ENCODE data around the gene ZRANB1. TPM values are rescaled to one million over a fixed set of nuclear protein-coding genes. Genes with fewer than 3 reads are reported as not detected.

Gene ZRANB1
- total and polyA plus RNA-seq, 2 of the 13 experiments (the other 11 are each of a cell fraction or from before 2014, with no cell fraction given): 10.3 to 19.6 TPM

DNA sequence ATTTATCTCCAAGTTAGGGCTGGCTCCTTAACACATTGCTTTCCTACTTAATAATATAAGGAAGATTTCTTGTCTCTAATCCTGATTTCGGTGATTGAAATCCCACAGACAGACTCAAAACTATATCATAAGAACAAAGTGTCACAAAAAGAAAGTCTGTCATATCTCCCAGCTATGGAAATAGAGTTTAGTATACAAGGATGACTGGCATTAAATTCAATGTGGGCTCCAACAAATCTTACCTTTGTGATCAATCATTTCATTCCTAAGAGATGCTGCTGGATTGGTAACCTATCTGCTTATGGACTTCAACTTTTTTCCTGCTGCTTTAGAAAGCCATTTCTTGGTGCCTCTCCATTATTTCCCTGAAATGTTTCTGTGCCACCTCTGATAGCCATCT is 39.5 kb upstream of the ZRANB1 start:
- intact Hi-C loops (cut with micrococcal nuclease; ENCODE audit: unreplicated experiment) (no loop called here), in situ Hi-C loops (cut with HindIII; ENCODE audit: extremely low pct_ligation_motif_present, low pct_unique_long_range_greater_than_20kb) (no loop called here)
- no TSS peak for BruUV-seq (replicated peaks)
- Histone ChIP-seq H3K27ac (ENCODE audit: extremely low read length, insufficient read depth, low read length) (no peak overlapping the region), H4K20me1 (ENCODE audit: insufficient read depth, low read length) (no peaks in the 10 kb centered on the region), H3K27me3 (ENCODE audit: control insufficient read depth in 1 of 2, insufficient read depth in 2 of 2, low read length in 2 of 2) (0 out of 5 replicates have a peak, but pooled peaks cover 0 to 3% of the 10 kb centered on the region in 2 experiments), H3K4me1 (ENCODE audit: insufficient read depth, low read length) (peaks cover 40% of the 10 kb centered on the region), H3K9me3 (ENCODE audit: low read length) (no peaks in the 10 kb centered on the region), H2AFZ (ENCODE audit: low read length) (no peak overlapping the region), H3K9ac (ENCODE audit: insufficient read depth, low read depth, low read length) (no peak overlapping the region), H3K4me3 (replicated peaks in 1 of 3; ENCODE audit: insufficient read depth in 1 of 3, low read depth in 2 of 3, low read length in 3 of 3) (no peak overlapping the region), H3K4me2 (ENCODE audit: low read depth, low read length) (no peak overlapping the region), H3K79me2 (ENCODE audit: insufficient read depth, low read length) (no peaks in the 10 kb centered on the region), H3K36me3 (replicated peaks in 1 of 2; ENCODE audit: control insufficient read depth in 1 of 2, insufficient read depth in 2 of 2, low read length in 2 of 2) (no peaks in the 10 kb centered on the region)
- CTCF ChIA-PET (ENCODE audit: low intra/inter-chr PET ratio, low total read pairs): no interaction called here
- TF ChIP-seq ARNTL (CRISPR knock-in tag; IDR thresholded peaks at IDR 0.05) (no peak), USF2 (IDR thresholded peaks at IDR 0.05; ENCODE audit: low read depth, low read length) (no peak), USF2 (CRISPR knock-in tag; IDR thresholded peaks at IDR 0.05; ENCODE audit: borderline replicate concordance) (no peak), NFE2L2 (IDR thresholded peaks at IDR 0.05; ENCODE audit: low read length) (peak; percentile 51), KAT2B (IDR thresholded peaks at IDR 0.05; ENCODE audit: borderline replicate concordance, low read depth, low read length) (no peak), CHD4 (IDR thresholded peaks at IDR 0.05; ENCODE audit: borderline replicate concordance, low read length) (no peak)
- POLR2A ChIA-PET: no interaction called here
- 60% methylated on average over 1 of the region's 1 CpG for WGBS (ENCODE audit: low lambda C conversion rate)
- ATAC-seq (no peak), FAIRE-seq (no peak), DNase-seq (ENCODE audit: low spot score) (no peak)

DNA sequence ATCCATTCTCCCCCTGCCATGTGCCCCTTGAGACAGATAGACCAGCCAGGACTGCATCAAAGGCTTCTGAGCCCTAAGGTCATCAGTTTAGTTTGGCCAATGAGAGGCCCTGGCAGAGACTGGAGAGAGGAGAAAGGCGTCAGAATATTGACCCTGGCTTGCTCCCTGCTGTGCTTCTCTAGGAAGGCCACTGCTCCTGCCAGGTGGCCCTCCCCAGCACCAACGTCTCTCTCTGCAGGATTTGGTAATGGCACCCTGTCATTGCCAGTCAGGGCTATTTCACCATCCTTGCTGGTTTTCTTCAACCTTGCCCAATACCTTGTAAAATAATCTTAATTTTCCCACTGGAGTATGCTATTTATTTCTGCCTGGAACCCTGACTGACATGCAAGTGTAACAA is 38.8 kb upstream of the ZRANB1 start:
- intact Hi-C loops (cut with micrococcal nuclease; ENCODE audit: unreplicated experiment) (no loop called here), in situ Hi-C loops (cut with HindIII; ENCODE audit: extremely low pct_ligation_motif_present, low pct_unique_long_range_greater_than_20kb) (no loop called here)
- ChIA-PET POLR2A (no interaction called here), CTCF (ENCODE audit: low intra/inter-chr PET ratio, low total read pairs) (no interaction called here)
- DNase-seq (ENCODE audit: low spot score) (no peak), FAIRE-seq (no peak), ATAC-seq (peak; percentile 61)
- Histone ChIP-seq H3K4me3 (replicated peaks in 1 of 3; ENCODE audit: insufficient read depth in 1 of 3, low read depth in 2 of 3, low read length in 3 of 3) (no peak overlapping the region), H2AFZ (ENCODE audit: low read length) (no peak overlapping the region), H3K27me3 (ENCODE audit: control insufficient read depth in 1 of 2, insufficient read depth in 2 of 2, low read length in 2 of 2) (0 out of 5 replicates have a peak, but pooled peaks cover 0 to 3% of the 10 kb centered on the region in 2 experiments), H3K4me2 (ENCODE audit: low read depth, low read length) (no peak overlapping the region), H3K27ac (ENCODE audit: extremely low read length, insufficient read depth, low read length) (no peak overlapping the region), H3K9me3 (ENCODE audit: low read length) (no peaks in the 10 kb centered on the region), H3K79me2 (ENCODE audit: insufficient read depth, low read length) (no peaks in the 10 kb centered on the region), H3K4me1 (ENCODE audit: insufficient read depth, low read length) (peaks cover 41% of the 10 kb centered on the region), H3K36me3 (replicated peaks in 1 of 2; ENCODE audit: control insufficient read depth in 1 of 2, insufficient read depth in 2 of 2, low read length in 2 of 2) (no peaks in the 10 kb centered on the region), H4K20me1 (ENCODE audit: insufficient read depth, low read length) (no peaks in the 10 kb centered on the region), H3K9ac (ENCODE audit: insufficient read depth, low read depth, low read length) (no peak overlapping the region)
- BruUV-seq (replicated peaks): no TSS peak
- TF ChIP-seq NFYB (CRISPR knock-in tag; IDR thresholded peaks at IDR 0.05) (0 out of 2 replicates have a peak, but pooled peaks have one; percentile 24), ZNF670 (CRISPR knock-in tag; IDR thresholded peaks at IDR 0.05; ENCODE audit: borderline replicate concordance) (no peak), TOE1 (CRISPR knock-in tag; IDR thresholded peaks at IDR 0.05) (no peak)
- 0% methylated on average over 1 of the region's 2 CpGs for WGBS (ENCODE audit: low lambda C conversion rate)

All from HepG2 (cell line).